Measurements from ENCODE around the gene STARD4.

The STARD4 gene

DNA sequence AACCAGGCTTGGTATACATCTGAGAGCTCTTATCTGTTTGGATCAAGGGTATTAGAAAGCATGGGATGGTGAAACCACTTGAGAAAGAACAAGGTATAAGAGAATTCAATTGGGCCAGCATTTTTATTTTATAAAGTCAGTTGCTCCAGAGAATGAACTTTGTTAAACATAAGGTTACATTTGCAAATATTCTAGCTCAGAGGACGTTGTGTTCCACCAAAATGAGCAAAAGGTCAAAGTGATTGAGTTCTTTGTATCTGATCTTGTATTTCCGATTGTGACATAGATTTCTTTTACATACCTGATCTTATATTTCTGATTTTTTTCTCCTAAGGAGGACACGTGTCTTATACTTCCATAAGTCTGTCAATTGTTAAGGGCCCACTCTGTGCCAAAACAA, 8.6 kb upstream of the STARD4 start:
- DNase-seq, result no peak

- no peak for DNase-seq
These were observed 6.4 kb upstream of the STARD4 start for GRCh38 chr5:111518777-111519176.

GRCh38 chr5:111517853-111518501, 5.6 kb upstream of the STARD4 start:
- no peak for DNase-seq

DNA sequence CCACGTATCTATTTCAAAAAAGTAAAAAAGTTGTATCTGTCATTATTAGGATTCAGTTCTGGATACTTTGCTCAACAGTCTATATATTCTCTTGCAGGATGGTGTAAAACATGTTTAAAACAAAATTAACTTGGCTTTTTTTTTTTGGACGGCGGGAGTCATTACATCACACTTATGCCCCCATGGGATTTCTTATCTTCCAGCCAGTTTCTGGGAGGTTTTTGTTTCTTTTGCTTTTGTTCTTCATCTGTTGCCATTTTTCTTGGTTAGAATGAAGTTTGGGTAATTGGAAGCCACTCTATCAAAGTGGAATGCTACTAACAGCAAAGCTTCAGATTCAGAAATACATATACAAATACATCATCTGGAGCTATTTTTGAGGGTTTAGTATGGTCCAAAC, 1.8 kb upstream of the STARD4 start:
- DNase-seq, result no peak

DNA sequence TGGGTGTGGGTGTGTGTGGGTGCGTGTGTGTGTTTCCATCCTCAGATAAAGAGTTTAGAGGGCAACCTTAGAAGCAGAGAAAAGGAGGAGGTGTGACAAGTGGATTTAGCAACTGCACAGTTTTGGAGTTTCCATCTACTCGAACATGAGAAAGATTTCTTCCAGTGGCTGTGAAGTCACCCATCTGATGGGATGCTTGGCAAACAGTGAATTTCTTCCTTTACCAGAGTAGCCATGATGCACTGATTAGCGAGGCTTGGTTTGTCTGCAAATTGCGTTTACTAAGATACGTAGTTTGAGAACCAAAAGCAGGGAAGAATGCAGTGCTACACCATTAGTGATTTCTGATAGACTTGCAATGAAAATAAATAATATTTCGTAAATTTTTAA, 791 bp upstream of the STARD4 start:
- no peak for DNase-seq

DNA sequence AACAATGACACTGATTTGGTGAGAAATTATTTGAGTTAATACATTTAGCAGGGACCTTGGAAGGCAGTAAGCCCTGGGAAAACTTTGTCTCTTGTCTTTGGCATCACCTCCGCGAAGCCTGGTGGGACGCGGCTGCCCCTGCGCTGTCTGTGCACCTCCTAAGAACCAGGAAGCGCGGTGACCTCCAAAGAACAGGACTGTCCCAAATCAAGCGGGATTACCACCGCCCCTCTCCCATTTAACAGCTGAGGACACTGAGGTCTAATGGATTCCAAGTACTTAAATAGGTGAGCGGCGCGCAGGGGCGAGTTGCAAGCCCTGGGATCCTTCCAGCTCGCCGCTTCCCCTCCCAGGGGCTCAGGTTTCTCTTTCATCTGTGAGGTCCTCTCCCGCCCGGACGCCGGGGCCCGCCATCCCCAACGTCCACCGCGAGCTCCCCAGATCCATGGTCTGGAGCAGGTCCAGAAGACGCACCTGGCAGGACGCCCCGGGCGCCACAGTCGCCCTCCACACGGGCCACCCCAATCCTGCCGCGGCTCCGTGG, 432 bp downstream of the STARD4 start:
- DNase-seq, result no peak

- DNase-seq, result no peak
These were observed 1.0 kb downstream of the STARD4 start for GRCh38 chr5:111511174-111511830.

DNA sequence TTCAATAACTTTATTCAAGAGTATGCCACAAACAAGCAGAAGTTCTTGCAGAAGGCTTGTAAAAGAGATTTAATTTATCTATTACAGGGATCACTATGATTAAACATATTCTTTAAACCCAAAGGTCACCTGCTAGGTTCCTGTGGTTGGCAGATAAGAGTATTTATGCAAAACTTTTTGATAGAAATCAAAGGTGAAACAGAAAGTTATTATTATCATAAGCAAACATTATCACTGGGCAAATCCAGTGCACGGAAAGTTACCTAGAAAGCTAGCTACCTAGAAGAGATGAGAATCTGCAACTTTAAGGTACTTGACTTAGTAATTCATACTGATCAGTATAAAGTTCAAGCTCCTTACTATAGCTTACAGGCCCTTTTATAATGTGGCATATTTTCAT, 3.2 kb downstream of the STARD4 start:
- no peak for DNase-seq

DNA sequence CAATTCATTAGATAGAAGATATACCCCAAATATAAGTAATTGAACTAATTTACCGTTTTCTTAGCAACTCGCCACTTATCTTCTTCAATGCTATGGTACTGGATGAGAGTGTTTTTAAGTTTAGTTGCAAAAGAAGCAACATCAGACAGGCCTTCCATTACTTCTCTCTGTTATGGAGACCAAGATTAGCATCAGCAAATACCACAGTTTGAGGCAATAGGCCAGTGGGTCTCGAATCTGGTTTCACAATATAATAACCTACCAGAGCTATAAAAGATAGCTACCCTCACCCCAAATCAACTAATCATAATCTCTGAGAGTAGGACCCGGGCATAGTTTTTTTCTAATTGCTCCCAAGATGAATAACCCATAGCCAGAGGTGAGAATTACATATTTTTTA, 5.1 kb downstream of the STARD4 start:
- no peak for DNase-seq

DNA sequence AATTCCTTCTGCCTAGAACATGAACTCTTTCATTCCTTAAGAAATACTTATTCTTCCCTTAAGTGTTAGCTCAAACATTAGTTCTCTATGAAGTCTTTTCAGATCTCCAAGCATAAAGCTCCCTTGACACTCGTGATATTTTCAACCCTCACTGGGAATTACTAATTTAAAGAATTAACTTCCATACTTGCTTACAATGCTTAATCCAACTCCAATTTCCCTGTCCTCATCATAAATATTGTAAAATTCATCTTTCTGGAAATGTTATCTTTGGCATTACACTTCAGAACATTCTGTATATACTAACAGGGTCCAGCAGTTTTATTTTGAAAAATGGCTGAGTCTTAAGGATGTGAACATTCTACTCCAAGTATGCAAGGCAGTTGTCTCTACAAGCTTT, 7.2 kb downstream of the STARD4 start:
- DNase-seq, result no peak

DNA sequence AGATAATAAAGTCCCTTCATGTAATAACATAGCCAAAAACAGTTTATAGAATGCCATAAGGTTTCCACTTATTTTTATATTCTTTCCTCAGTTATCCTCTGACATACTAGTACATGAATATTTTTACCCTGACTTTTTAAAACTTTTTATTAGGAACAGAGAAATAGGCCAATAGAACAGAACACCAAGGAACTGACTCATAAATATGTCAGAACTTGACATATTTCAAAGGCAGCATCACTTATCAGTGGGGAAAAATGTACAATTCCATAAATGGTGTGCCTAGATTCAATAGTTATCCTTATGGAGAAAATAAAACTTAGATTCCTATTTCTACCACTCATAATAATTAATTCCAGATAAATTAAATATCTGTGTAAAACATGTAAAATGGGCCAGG, 9.4 kb downstream of the STARD4 start:
- DNase-seq, result no peak

DNA sequence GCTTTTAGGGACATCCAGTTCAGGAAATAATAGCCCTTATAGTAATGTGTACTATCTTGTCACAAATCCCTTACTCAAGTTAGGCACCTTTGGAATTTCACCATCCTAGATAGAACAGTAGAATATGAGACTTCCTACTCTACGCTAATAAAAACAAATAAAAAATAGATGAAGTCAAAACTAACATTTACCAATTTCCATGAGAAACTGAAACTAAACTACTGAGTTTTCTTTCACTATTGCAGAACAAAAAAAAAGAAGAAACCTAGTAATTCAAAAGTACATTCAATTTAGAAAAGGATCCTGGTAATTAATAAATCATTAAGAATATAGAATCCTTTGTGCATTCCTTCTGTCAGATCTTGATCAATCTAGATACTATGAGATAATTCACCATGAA, 14.0 kb downstream of the STARD4 start:
- DNase-seq, result no peak

- DNase-seq, result no peak
These were observed 17.2 kb downstream of the STARD4 start for GRCh38 chr5:111495159-111495558.

DNA sequence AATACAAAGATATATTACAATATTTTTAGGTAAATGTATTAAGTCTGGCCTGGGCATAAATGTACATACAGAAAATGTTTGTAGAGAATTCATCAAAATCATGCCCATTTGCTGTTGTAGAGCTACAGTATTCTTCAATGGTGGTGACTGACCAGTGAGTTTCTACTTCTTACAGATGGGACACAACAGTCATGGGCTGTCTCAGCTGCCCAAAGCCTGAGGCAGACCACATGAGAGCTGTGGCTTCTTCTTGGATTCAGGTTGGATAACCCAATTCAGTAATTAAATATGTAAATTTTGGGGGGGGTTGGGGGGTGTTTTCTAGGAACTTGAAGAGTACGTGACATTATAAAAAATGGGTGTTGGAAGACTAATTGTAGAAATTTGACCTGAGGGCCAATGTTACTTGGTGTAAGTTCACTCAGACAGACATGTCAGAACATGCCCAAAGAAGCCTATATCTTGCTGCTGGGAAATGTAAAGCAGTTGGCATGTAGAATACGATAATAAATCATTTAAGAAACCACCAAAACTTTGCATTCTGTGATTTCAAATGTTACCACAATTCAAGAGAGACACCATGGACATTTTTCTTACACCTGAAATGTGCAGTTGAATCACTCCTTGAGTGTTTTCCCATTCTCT, 17.9 kb downstream of the STARD4 start:
- no peak for DNase-seq

DNA sequence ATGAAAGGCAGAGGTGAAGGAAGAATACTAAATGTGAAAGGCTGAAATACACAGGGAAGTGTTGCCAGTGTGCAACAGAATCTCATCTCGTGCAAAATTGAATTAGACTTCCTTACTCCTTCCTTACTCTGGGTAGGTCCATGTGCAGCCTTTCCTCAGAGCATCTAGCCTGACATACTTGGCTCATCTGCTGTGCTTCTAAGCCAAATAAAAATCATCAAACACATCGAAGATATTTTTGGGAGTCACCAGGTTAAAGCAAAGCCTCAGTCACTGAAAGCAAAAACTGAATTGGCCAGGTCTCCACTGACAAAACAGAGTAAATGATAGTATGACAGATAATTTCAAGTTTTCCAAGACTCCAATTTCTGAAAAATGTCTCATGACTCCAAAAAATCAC, 19.3 kb downstream of the STARD4 start:
- no peak for DNase-seq

DNA sequence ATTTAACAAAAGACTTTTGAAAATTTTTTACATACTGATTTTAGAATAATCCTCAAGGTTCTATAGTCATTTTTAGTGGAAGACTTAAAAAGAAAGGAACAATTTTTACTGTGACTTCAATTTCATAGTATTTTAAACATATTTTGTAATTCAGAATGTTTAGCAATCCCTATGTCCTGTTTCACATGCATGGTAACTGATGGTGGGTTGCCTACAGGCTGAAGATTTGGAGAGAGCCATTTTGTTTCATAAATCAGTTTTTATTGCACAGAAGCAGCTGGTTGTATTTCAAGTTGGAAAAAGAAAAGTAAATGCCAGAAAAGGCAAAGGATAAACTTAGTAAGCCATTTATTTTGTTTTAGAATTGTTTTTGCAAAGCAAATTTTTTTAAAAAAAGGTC, 24.0 kb downstream of the STARD4 start:
- no peak for DNase-seq

GRCh38 chr5:111486926-111487325, 25.4 kb downstream of the STARD4 start:
- DNase-seq, result no peak

- no peak for DNase-seq
These were observed 26.3 kb downstream of the STARD4 start for GRCh38 chr5:111486055-111486454.

GRCh38 chr5:111480346-111480745, 32.0 kb downstream of the STARD4 start:
- DNase-seq, result no peak

DNA sequence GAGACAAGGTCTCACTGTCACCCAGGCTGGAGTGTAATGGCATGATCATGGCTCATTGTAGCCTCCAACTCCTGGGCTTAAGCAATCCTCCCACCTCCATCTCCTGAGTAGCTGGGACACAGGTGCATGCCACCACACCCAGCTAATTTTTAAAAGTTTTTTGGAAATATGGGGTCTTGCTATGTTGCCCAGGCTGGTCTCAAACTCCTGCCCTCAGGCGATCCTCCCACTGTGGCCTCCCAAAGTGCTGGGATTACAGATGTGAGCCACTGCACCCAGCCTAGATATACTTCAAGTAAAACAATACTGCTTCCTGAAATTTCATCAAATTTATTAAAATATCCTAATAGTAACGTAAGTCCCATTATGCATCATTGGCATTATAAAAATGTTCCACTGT, 33.4 kb downstream of the STARD4 start:
- DNase-seq, result no peak

- no peak for DNase-seq
These were observed 34.1 kb downstream of the STARD4 start for GRCh38 chr5:111478266-111478665.

DNA sequence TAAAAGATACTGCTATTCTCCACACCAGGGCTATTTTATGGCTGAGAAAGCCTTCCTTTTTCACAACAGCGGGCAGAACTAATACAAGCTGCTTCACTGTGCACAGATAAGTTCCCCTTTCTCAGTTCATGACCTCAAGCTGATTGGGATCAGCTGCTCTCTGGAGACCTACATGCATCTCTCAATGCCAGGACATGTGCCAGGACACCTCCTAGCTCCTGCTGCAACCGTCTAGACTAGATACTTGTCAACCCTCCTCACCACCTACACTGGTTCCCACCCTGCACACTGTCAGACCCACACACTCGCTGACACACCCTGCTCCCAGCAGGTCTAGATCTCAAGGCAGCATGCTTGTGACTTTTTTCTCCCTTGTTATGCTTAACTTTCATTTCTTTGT, 39.8 kb downstream of the STARD4 start:
- DNase-seq, result no peak

GRCh38 chr5:111472096-111472495, 40.2 kb downstream of the STARD4 start:
- DNase-seq, result no peak

GRCh38 chr5:111469903-111470302, 42.4 kb downstream of the STARD4 start:
- DNase-seq, result no peak
